ENCODE data around the gene CBX8. TPM values are rescaled to one million over a fixed set of nuclear protein-coding genes. Genes with fewer than 3 reads are reported as not detected.

The CBX8 gene
- total RNA-seq, 2 donors from 2014 or later: 4.7 to 4.8 TPM

DNA sequence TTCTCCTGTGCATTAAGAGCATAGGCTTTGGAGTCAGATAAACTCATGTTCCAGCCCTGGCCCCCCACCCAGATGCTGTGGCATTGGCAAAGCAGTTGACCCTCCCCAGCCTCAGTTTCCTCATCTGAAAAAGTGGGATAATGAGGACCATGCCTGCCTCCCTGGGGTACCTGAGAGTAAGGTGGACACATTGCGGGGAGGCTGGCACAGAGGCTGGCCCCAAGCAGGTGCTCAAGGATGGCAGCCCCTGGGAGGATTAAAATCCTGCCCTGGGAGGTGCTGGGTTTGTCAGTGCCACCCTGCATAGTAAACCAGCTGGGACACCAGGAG is 54.3 kb downstream of the CBX8 start:
- peaks cover 8% of the 10 kb centered on the region for H3K4me1 ChIP-seq (replicated peaks)
- no peaks in the 10 kb centered on the region for H3K9me3 ChIP-seq
- H3K27me3 ChIP-seq (replicated peaks; ENCODE audit: insufficient read depth): peaks cover 6% of the 10 kb centered on the region
- intact Hi-C loops (cut with DNase I): loop anchor here (2.0 to 10.0 kb wide), 2 partner anchors 172 to 250 kb away; no protein-coding TSS in a partner anchor
- H3K36me3 ChIP-seq: no peaks in the 10 kb centered on the region
- TF ChIP-seq POLR2A (IDR thresholded peaks at IDR 0.05): no peak
- TF ChIP-seq POLR2AphosphoS5 (IDR thresholded peaks at IDR 0.05): no peak
- TF ChIP-seq, protein P1, sequence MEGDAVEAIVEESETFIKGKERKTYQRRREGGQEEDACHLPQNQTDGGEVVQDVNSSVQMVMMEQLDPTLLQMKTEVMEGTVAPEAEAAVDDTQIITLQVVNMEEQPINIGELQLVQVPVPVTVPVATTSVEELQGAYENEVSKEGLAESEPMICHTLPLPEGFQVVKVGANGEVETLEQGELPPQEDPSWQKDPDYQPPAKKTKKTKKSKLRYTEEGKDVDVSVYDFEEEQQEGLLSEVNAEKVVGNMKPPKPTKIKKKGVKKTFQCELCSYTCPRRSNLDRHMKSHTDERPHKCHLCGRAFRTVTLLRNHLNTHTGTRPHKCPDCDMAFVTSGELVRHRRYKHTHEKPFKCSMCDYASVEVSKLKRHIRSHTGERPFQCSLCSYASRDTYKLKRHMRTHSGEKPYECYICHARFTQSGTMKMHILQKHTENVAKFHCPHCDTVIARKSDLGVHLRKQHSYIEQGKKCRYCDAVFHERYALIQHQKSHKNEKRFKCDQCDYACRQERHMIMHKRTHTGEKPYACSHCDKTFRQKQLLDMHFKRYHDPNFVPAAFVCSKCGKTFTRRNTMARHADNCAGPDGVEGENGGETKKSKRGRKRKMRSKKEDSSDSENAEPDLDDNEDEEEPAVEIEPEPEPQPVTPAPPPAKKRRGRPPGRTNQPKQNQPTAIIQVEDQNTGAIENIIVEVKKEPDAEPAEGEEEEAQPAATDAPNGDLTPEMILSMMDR (IDR thresholded peaks at IDR 0.05): no peak
- H3K27ac ChIP-seq: no peak overlapping the region
- H3K4me3 ChIP-seq: no peak overlapping the region
- WGBS: 92% methylated on average over 1 of the region's 1 CpG
- DNase-seq (ENCODE audit: low spot score): no peak

Other genes with a start within 250 kb of the CBX8 start
- gene RBFOX3, start 186.0 kb downstream of the CBX8 start, total RNA-seq: 10 to 100 TPM in 1 of 2 donors, 1 to 10 TPM in 1; 9.8 to 21.9 TPM
- not detected for gene ENPP7, start 66.1 kb downstream of the CBX8 start, total RNA-seq
- gene CBX2, start 18.9 kb downstream of the CBX8 start, total RNA-seq: 10 to 100 TPM in 1 of 2 donors, 1 to 10 TPM in 1; 2.0 to 17.0 TPM
- 10 to 100 TPM; 28.0 to 28.5 TPM for gene CBX4, start 42.4 kb upstream of the CBX8 start, total RNA-seq
- 10 to 100 TPM; 29.1 to 41.9 TPM for gene TBC1D16, start 238.8 kb upstream of the CBX8 start, total RNA-seq
- gene CCDC40, start 239.6 kb upstream of the CBX8 start, total RNA-seq: 10 to 100 TPM; 11.8 to 19.7 TPM

Data from prostate gland (tissue), 2 donors.